ENCODE results near the gene DBET.
"Not testable (repeated sequence)": the region's sequence is repeated elsewhere in the genome, so short reads cannot be mapped to it uniquely, and the experiment has no call there.

DBET gene

GRCh38 chr4:190064342-190064741, at the start of gene DBET:
Gene DBET, plus strand, starts transcription at chr4:190064502.
- not testable (repeated sequence) for DNase-seq

- no peak for DNase-seq
Measured at GRCh38 chr4:190014771-190015537, 49.3 kb upstream of the DBET start.

- DNase-seq = no peak
Measured at GRCh38 chr4:190015538-190016368, 48.5 kb upstream of the DBET start.

GRCh38 chr4:190016369-190017289, 47.7 kb upstream of the DBET start:
- no peak for DNase-seq

- no peak for DNase-seq
Measured at GRCh38 chr4:190017357-190018200, 46.7 kb upstream of the DBET start.

GRCh38 chr4:190018201-190018920, 45.9 kb upstream of the DBET start:
- no peak for DNase-seq

- no peak for DNase-seq
Measured at GRCh38 chr4:190019023-190019858, 45.1 kb upstream of the DBET start.

GRCh38 chr4:190019859-190020463, 44.3 kb upstream of the DBET start:
- DNase-seq = not testable (repeated sequence)

- DNase-seq = no peak
Measured at GRCh38 chr4:190020790-190021717, 43.2 kb upstream of the DBET start.

GRCh38 chr4:190021973-190022372, 42.3 kb upstream of the DBET start:
- DNase-seq = not testable (repeated sequence)

- not testable (repeated sequence) for DNase-seq
Measured at GRCh38 chr4:190022614-190023281, 41.6 kb upstream of the DBET start.

- DNase-seq = not testable (repeated sequence)
Measured at GRCh38 chr4:190027156-190027555, 37.1 kb upstream of the DBET start, which contains the start of gene FRG2. Gene FRG2, minus strand, starts transcription at chr4:190027256. Its CDS starts 52 bp downstream, at chr4:190027204.

GRCh38 chr4:190031264-190031663, 33.0 kb upstream of the DBET start:
- not testable (repeated sequence) for DNase-seq

GRCh38 chr4:190037704-190038388, 26.5 kb upstream of the DBET start:
- not testable (repeated sequence) for DNase-seq

- not testable (repeated sequence) for DNase-seq
Measured at GRCh38 chr4:190040873-190041272, 23.4 kb upstream of the DBET start.

GRCh38 chr4:190047627-190048026, 16.7 kb upstream of the DBET start:
- DNase-seq = not testable (repeated sequence)

Measured in NK-92 treated with Interleukin-12 subunit alpha and Interleukin-12 subunit beta, amount 100 ng/mL, for 24 hours (cell line).